HFF-Myc (cell line): ENCODE measurements around the gene FSD1.

Experiments
- DNase-seq: peaks from one replicate; pipeline ENCODE4 v3.0.0-alpha.2; 2011; ENCODE audit warnings: low read depth; ENCODE audit errors: extremely low read depth
- H3K4me3 ChIP-seq: replicated peaks from 2 replicates; pipeline ENCODE4 v1.5.1; 2011; ENCODE audit warnings: low read depth, mild to moderate bottlenecking, control low read depth, low read length
- CTCF ChIP-seq: IDR thresholded peaks from 2 replicates; pipeline ENCODE4 v1.5.1; 2012; ENCODE audit warnings: mild to moderate bottlenecking, low read depth, low read length, control low read depth; ENCODE audit errors: missing control alignments

Gene FSD1

GRCh38 chr19:4319067-4319718 lies 14.8 kb downstream of the FSD1 start:
- no peak overlapping the region for H3K4me3 ChIP-seq
- TF ChIP-seq CTCF: no peak
- DNase-seq: no peak

- DNase-seq: no peak
- no peak for TF ChIP-seq CTCF
- no peak overlapping the region for H3K4me3 ChIP-seq
Observed at GRCh38 chr19:4320419-4320818, 16.0 kb downstream of the FSD1 start.

- TF ChIP-seq CTCF: no peak
- H3K4me3 ChIP-seq: no peak overlapping the region
- DNase-seq: no peak
Observed at GRCh38 chr19:4322942-4323665, 18.7 kb downstream of the FSD1 start.

- TF ChIP-seq CTCF: no peak
- no peak overlapping the region for H3K4me3 ChIP-seq
- DNase-seq: no peak
Observed at GRCh38 chr19:4323692-4324091, 19.3 kb downstream of the FSD1 start.

GRCh38 chr19:4324228-4324627 lies 19.8 kb downstream of the FSD1 start:
- no peak overlapping the region for H3K4me3 ChIP-seq
- DNase-seq: no peak
- TF ChIP-seq CTCF: no peak

GRCh38 chr19:4326215-4326836 lies 21.9 kb downstream of the FSD1 start:
- peak overlapping the region; percentile 40 for H3K4me3 ChIP-seq
- DNase-seq: no peak
- TF ChIP-seq CTCF: no peak
